Osteoblast (primary cell): ENCODE measurements around the gene JADE2. TPM values are rescaled to one million over a fixed set of nuclear protein-coding genes. Genes with fewer than 3 reads are reported as not detected.

ENCODE experiments used
- DNase-seq: peaks from one replicate; pipeline ENCODE4 v3.0.0; 2011; ENCODE audit warnings: low spot score, mixed read lengths; ENCODE audit not compliant: insufficient read length; ENCODE audit errors: missing footprints
- H2AFZ ChIP-seq: 2 replicates; pipeline ENCODE4 v1.6.0; 2011; ENCODE audit warnings: mild to moderate bottlenecking, low read length
- H3K27ac ChIP-seq: 2 replicates; pipeline ENCODE4 v1.5.1; 2011; ENCODE audit warnings: mild to moderate bottlenecking, low read depth, low read length, moderate library complexity
- H3K27me3 ChIP-seq: 2 replicates; pipeline ENCODE4 v1.6.0; 2012; ENCODE audit warnings: mild to moderate bottlenecking, control low read depth, inconsistent platforms, low read length, moderate library complexity; ENCODE audit not compliant: insufficient read depth
- H3K36me3 ChIP-seq: 2 replicates; pipeline ENCODE4 v1.5.1; 2011; ENCODE audit warnings: mild to moderate bottlenecking, low read length, control low read depth, moderate library complexity; ENCODE audit not compliant: insufficient read depth
- H3K4me1 ChIP-seq: 2 replicates; pipeline ENCODE4 v1.5.1; 2011; ENCODE audit warnings: mild to moderate bottlenecking, low read length, control low read depth, moderate library complexity; ENCODE audit not compliant: insufficient read depth
- H3K4me2 ChIP-seq: 2 replicates; pipeline ENCODE4 v1.6.0; 2011; ENCODE audit warnings: mild to moderate bottlenecking, low read length; ENCODE audit not compliant: insufficient read depth
- H3K4me3 ChIP-seq: fragments of 200-600 bp; sonication (generic); 3 replicates; pipeline ENCODE4 v1.5.1; 2012; ENCODE audit warnings: mild to moderate bottlenecking, low read length, inconsistent platforms; ENCODE audit not compliant: insufficient read depth
- H3K79me2 ChIP-seq: 2 replicates; pipeline ENCODE4 v1.6.0; 2012; ENCODE audit warnings: mild to moderate bottlenecking, low read length, control low read depth, inconsistent platforms; ENCODE audit not compliant: insufficient read depth
- H3K9me3 ChIP-seq: 2 replicates; pipeline ENCODE4 v1.5.1; 2011; ENCODE audit warnings: low read depth, low read length, control low read depth
- H4K20me1 ChIP-seq: 2 replicates; pipeline ENCODE4 v1.6.0; 2012; ENCODE audit warnings: mild to moderate bottlenecking, low read length, control low read depth; ENCODE audit not compliant: insufficient read depth
- CTCF ChIP-seq: IDR thresholded peaks from 2 replicates; pipeline ENCODE4 v1.5.1; 2011; ENCODE audit warnings: mild to moderate bottlenecking, low read depth, low read length, moderate library complexity; ENCODE audit errors: extremely low read depth
- total RNA-seq: library from RNA; depleted of rRNA; stranded (reverse); fragments of >200 nt; gene quantifications from 2 replicates; pipeline ENCODE4 v1.2.3, GENCODE V29; 2012

The JADE2 gene
- total RNA-seq, 1 donor: 26.8 TPM

- Histone ChIP-seq H2AFZ (no peak overlapping the region), H4K20me1 (peaks cover under 1% of the 10 kb centered on the region), H3K27ac (peak overlapping the region; percentile 66), H3K4me1 (peaks cover 12% of the 10 kb centered on the region), H3K4me2 (no peak overlapping the region), H3K9me3 (no peaks in the 10 kb centered on the region), H3K4me3 (no peak overlapping the region), H3K27me3 (no peaks in the 10 kb centered on the region), H3K79me2 (peaks cover 15% of the 10 kb centered on the region), H3K36me3 (peaks cover 65% of the 10 kb centered on the region)
- TF ChIP-seq CTCF: no peak
- DNase-seq: peak; percentile 98
Measured at GRCh38 chr5:134577022-134577795, 51.7 kb downstream of the JADE2 start.

DNA sequence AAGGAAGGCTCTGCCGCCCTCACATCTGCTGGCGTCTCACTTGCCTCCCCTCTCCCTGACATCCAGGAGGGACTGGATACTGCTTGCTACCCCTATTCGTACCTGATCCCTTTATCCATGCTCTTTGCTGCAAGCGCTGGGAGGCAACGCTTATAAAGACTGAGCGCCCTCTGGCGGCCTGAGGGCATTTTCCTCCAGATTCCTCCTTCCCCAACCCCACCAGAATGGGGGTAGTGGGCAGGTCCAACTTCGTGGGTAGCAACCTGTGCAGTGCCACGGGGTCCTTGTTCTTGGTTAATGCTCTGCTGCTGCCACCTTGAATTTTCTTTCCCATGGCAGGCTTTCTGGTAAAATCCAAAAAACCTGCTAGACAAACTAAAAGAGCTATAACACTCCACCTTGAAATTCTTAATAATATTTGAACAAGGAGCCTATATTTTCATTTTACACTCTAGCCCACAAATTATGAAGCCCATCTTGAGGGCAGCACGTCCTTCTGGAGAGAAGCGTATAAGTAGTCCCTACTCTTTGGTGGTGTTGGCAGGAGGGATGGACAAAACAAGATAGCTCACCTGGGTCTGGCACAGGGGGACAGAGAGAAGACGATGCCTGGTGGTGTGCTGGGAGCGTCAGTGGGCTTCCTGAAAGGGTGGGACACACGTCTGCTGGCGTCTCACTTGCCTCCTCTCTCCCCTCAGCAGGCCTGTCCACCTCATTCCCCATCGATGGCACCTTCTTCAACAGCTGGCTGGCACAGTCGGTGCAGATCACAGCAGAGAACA is 52.5 kb downstream of the JADE2 start:
- H3K27ac ChIP-seq: peak overlapping the region; percentile 66
- TF ChIP-seq CTCF: peak; percentile 89
- H3K79me2 ChIP-seq: peaks cover 9% of the 10 kb centered on the region
- peaks cover 58% of the 10 kb centered on the region for H3K36me3 ChIP-seq
- H2AFZ ChIP-seq: no peak overlapping the region
- H3K4me3 ChIP-seq: no peak overlapping the region
- H4K20me1 ChIP-seq: peaks cover 3% of the 10 kb centered on the region
- no peak overlapping the region for H3K4me2 ChIP-seq
- no peaks in the 10 kb centered on the region for H3K27me3 ChIP-seq
- H3K4me1 ChIP-seq: peaks cover 12% of the 10 kb centered on the region
- no peaks in the 10 kb centered on the region for H3K9me3 ChIP-seq
- DNase-seq: peak; percentile 97

- Histone ChIP-seq H4K20me1 (peaks cover 3% of the 10 kb centered on the region), H3K4me1 (peaks cover 12% of the 10 kb centered on the region), H3K27me3 (no peaks in the 10 kb centered on the region), H3K27ac (no peak overlapping the region), H3K36me3 (peaks cover 51% of the 10 kb centered on the region), H3K4me3 (no peak overlapping the region), H3K9me3 (no peaks in the 10 kb centered on the region), H3K79me2 (peaks cover 3% of the 10 kb centered on the region), H3K4me2 (no peak overlapping the region), H2AFZ (no peak overlapping the region)
- peak; percentile 54 for DNase-seq
- no peak for TF ChIP-seq CTCF
Measured at GRCh38 chr5:134578578-134579283, 53.3 kb downstream of the JADE2 start.
